ENCODE measurements around the gene IL2. TPM values are rescaled to one million over a fixed set of nuclear protein-coding genes. Genes with fewer than 3 reads are reported as not detected.
A peak's percentile ranks its signal among the peaks of the same experiment; 100 is the strongest.

Gene IL2
- total and polyA plus RNA-seq, 4 donors = 1.4 TPM; not detected in 3

DNA sequence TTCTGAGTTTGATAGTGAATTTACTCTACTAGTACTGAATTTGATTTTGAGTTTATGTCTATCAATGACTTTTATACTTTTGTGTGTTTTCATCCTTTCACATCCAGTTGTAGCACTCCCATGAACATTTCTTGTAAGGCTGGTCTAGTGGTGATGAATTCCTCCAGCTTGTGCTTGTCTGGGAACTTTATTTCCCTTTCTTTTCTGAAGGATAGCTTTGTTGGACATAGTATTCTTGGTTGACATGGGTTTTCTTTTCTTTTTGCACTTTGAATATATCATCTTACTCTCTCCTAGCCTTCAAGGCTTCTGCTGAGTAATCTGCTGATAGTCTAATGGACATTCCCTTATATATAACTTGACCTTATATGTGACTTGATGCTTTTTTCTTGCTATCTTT, 32.5 kb upstream of the IL2 start:
- Histone ChIP-seq H3K9ac (ENCODE audit: insufficient read depth in 1 of 2, low read length in 2 of 2) (no peak overlapping the region), H3K4me1 (ENCODE audit: control insufficient read depth in 5 of 5, insufficient read depth in 5 of 5, low read length in 5 of 5) (no peaks in the 10 kb centered on the region), H3K9me3 (ENCODE audit: control insufficient read depth in 4 of 4, insufficient read depth in 3 of 4, low read length in 3 of 4) (peaks cover 3 to 22% (median 10%) of the 10 kb centered on the region in 4 donors), H3K27ac (ENCODE audit: low read depth in 1 of 2, low read length in 1 of 2) (no peak overlapping the region), H3K27me3 (ENCODE audit: control insufficient read depth in 3 of 3, insufficient read depth in 3 of 3, low read length in 2 of 3) (no peaks in the 10 kb centered on the region), H3K36me3 (ENCODE audit: control insufficient read depth in 4 of 4, insufficient read depth in 4 of 4, low read length in 4 of 4) (no peaks in the 10 kb centered on the region), H3K4me3 (no peak overlapping the region)
- ATAC-seq (ENCODE audit: insufficient read depth, low FRiP score) (no peak), DNase-seq (no peak)
- TF ChIP-seq, protein P1, sequence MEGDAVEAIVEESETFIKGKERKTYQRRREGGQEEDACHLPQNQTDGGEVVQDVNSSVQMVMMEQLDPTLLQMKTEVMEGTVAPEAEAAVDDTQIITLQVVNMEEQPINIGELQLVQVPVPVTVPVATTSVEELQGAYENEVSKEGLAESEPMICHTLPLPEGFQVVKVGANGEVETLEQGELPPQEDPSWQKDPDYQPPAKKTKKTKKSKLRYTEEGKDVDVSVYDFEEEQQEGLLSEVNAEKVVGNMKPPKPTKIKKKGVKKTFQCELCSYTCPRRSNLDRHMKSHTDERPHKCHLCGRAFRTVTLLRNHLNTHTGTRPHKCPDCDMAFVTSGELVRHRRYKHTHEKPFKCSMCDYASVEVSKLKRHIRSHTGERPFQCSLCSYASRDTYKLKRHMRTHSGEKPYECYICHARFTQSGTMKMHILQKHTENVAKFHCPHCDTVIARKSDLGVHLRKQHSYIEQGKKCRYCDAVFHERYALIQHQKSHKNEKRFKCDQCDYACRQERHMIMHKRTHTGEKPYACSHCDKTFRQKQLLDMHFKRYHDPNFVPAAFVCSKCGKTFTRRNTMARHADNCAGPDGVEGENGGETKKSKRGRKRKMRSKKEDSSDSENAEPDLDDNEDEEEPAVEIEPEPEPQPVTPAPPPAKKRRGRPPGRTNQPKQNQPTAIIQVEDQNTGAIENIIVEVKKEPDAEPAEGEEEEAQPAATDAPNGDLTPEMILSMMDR (IDR thresholded peaks at IDR 0.05; ENCODE audit: control extremely low read depth, extremely low read depth) = no peak

DNA sequence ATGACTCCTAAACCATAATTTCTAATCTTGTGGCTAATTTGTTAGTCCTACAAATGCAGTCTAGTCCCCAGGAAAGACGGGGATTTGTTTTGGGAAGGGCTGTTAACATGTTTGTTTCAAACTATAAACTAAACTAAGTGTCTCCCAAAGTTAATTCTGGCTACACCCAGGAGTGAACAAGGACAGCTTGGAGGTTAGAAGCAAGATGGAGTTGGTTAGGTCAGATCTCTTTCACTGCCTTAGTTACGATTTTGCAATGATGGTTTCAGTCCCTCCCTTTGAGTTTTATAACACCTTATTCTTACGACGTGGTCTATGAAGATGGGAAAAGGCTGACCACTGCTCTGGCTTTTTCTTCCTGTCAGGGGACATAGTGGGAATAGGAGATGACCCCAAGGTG, 27.0 kb upstream of the IL2 start:
- Histone ChIP-seq H3K4me3 (no peak overlapping the region), H3K27me3 (ENCODE audit: control insufficient read depth in 3 of 3, insufficient read depth in 3 of 3, low read length in 2 of 3) (no peaks in the 10 kb centered on the region), H3K36me3 (ENCODE audit: control insufficient read depth in 4 of 4, insufficient read depth in 4 of 4, low read length in 4 of 4) (no peaks in the 10 kb centered on the region), H3K9ac (ENCODE audit: insufficient read depth in 1 of 2, low read length in 2 of 2) (no peak overlapping the region), H3K4me1 (ENCODE audit: control insufficient read depth in 5 of 5, insufficient read depth in 5 of 5, low read length in 5 of 5) (peaks cover 0 to 11% (median 0%) of the 10 kb centered on the region in 5 donors), H3K27ac (ENCODE audit: low read depth in 1 of 2, low read length in 1 of 2) (no peak overlapping the region), H3K9me3 (ENCODE audit: control insufficient read depth in 4 of 4, insufficient read depth in 3 of 4, low read length in 3 of 4) (peaks cover 0 to 4% (median 3%) of the 10 kb centered on the region in 4 donors)
- DNase-seq = no peak
- TF ChIP-seq, protein P1 (IDR thresholded peaks at IDR 0.05; ENCODE audit: control extremely low read depth, extremely low read depth) = no peak
- ATAC-seq (ENCODE audit: insufficient read depth, low FRiP score) = no peak
- 60 to 67% methylated on average over 4 of the region's 4 CpGs for WGBS, 2 donors

DNA sequence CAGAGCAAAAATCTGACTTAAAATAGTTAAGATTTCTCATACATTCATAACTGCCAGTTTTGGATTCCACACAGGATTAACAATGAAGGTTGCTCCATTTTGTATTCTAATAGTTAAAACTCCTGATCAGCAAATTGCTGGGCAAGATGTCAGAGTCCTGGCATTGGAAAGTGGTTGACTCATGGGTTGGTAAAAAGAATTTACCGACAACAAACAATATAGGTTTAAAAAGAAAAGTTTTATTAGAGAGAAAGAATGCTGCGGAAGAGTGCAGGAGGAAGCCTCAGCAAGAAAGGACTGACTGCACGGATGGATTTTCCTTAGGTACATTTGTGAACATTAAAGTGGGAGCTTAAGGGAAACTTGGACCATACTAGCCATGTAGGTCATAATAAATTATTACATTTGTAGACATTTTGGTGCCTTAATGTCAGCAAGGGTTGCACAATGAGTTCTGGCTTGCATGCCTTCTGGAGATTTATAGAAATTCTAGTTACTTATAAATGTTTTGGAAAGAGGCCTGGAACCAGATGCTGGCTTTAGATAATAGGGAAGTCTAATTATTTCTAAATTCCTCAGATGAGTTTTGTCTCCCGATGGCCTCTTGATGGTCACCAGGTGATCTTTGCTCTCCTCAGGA, 25.4 kb upstream of the IL2 start:
- no peak overlapping the region for H3K9ac ChIP-seq (ENCODE audit: insufficient read depth in 1 of 2, low read length in 2 of 2)
- ATAC-seq (ENCODE audit: insufficient read depth, low FRiP score) (no peak), DNase-seq (peak; percentile 12 to 60 (median 52))
- H3K36me3 ChIP-seq (ENCODE audit: control insufficient read depth in 4 of 4, insufficient read depth in 4 of 4, low read length in 4 of 4) = no peaks in the 10 kb centered on the region
- no peak overlapping the region for H3K27ac ChIP-seq (ENCODE audit: low read depth in 1 of 2, low read length in 1 of 2)
- peaks cover 0 to 11% (median 0%) of the 10 kb centered on the region in 5 donors for H3K4me1 ChIP-seq (ENCODE audit: control insufficient read depth in 5 of 5, insufficient read depth in 5 of 5, low read length in 5 of 5)
- no peak overlapping the region for H3K4me3 ChIP-seq
- no peaks in the 10 kb centered on the region for H3K27me3 ChIP-seq (ENCODE audit: control insufficient read depth in 3 of 3, insufficient read depth in 3 of 3, low read length in 2 of 3)
- TF ChIP-seq, protein P1 (IDR thresholded peaks at IDR 0.05; ENCODE audit: control extremely low read depth, extremely low read depth) = no peak
- H3K9me3 ChIP-seq (ENCODE audit: control insufficient read depth in 4 of 4, insufficient read depth in 3 of 4, low read length in 3 of 4) = no peaks in the 10 kb centered on the region
- 86 to 89% methylated on average over 4 of the region's 4 CpGs for WGBS, 2 donors

All from lung (tissue), 12 donors.